A673 (cell line): ENCODE data around the gene AP2B1. TPM values are rescaled to one million over a fixed set of nuclear protein-coding genes. Genes with fewer than 3 reads are reported as not detected.

Experiments
- BruUV-seq: library from RNA; stranded (reverse); fragments of 400-500 nt; replicated peaks from 2 replicates; lab custom pipeline; 2021; lab: Mats Ljungman, UMichigan
- CTCF ChIA-PET: fragments of 300-600 bp; sonication (Branson Sonifier 250); formaldehyde crosslinking; loops from one replicate; lab custom pipeline; 2022; ENCODE audit warnings: antibody characterized with exemption; lab: Charles Lee
- POLR2A ChIA-PET: fragments of 300-600 bp; sonication (Branson Sonifier 250); formaldehyde crosslinking; loops from one replicate; lab custom pipeline; 2022; ENCODE audit warnings: antibody characterized with exemption; ENCODE audit not compliant: low non-redundant PET; lab: Charles Lee
- DNase-seq: peaks from one replicate; pipeline ENCODE4 v3.0.0-alpha.2; 2015; ENCODE audit warnings: low spot score
- H3K27ac ChIP-seq: fragments of 200-600 bp; sonication (generic); 2 replicates; pipeline ENCODE4 v1.5.1; 2016; ENCODE audit warnings: mixed run types, low read depth, mild to moderate bottlenecking, mixed read lengths, antibody characterized with exemption, low read length; ENCODE audit not compliant: poor library complexity, severe bottlenecking
- H3K27me3 ChIP-seq: fragments of 200-600 bp; sonication (generic); replicated peaks from 2 replicates; pipeline ENCODE4 v1.6.1; 2017; ENCODE audit warnings: mixed run types, low read depth, mild to moderate bottlenecking, mixed read lengths, antibody characterized with exemption, low read length; ENCODE audit not compliant: insufficient read depth, poor library complexity
- H3K36me3 ChIP-seq: fragments of 200-600 bp; sonication (generic); 2 replicates; pipeline ENCODE4 v1.6.1; 2016; ENCODE audit warnings: mixed run types, mild to moderate bottlenecking, mixed read lengths, antibody characterized with exemption, low read length; ENCODE audit not compliant: insufficient read depth, poor library complexity, severe bottlenecking
- H3K4me1 ChIP-seq: fragments of 200-600 bp; sonication (generic); 2 replicates; pipeline ENCODE4 v1.6.1; 2017; ENCODE audit warnings: mixed run types, mild to moderate bottlenecking, mixed read lengths, antibody characterized with exemption, low read length; ENCODE audit not compliant: insufficient read depth, poor library complexity, severe bottlenecking
- H3K4me3 ChIP-seq: fragments of 200-600 bp; sonication (generic); 2 replicates; pipeline ENCODE4 v1.5.1; 2016; ENCODE audit warnings: low read depth, mixed run types, mild to moderate bottlenecking, mixed read lengths, low read length; ENCODE audit not compliant: poor library complexity, severe bottlenecking
- H3K9me3 ChIP-seq: fragments of 200-600 bp; sonication (generic); 2 replicates; pipeline ENCODE4 v1.6.1; 2016; ENCODE audit warnings: mixed run types, low read depth, mild to moderate bottlenecking, mixed read lengths, antibody characterized with exemption, low read length; ENCODE audit not compliant: poor library complexity, severe bottlenecking
- CTCF ChIP-seq: fragments of 300-800, 200-600 bp; sonication (generic); conservative IDR thresholded peaks from 2 replicates; pipeline ENCODE4 v1.5.1; 2017; ENCODE audit warnings: low read depth, mild to moderate bottlenecking, antibody characterized with exemption, low read length, moderate library complexity, mixed read lengths
- EZH2 ChIP-seq: fragments of 200-600 bp; sonication (generic); IDR thresholded peaks from 2 replicates; pipeline ENCODE4 v1.6.1; 2017; ENCODE audit warnings: borderline replicate concordance, low read depth, mild to moderate bottlenecking, mixed read lengths, antibody characterized with exemption, low read length; ENCODE audit not compliant: poor library complexity, severe bottlenecking
- intact Hi-C: fragments of 100-400 bp; cut with micrococcal nuclease; formaldehyde crosslinking; loops from one replicate; pipeline ENCODE4 v1.10.0; 2022; ENCODE audit not compliant: unreplicated experiment
- total RNA-seq: library from RNA; stranded (reverse); gene quantifications from 2 replicates; pipeline ENCODE4 v1.2.3, GENCODE V29; 2021

AP2B1 gene
- total RNA-seq, 1 experiment from 2014 or later, result 124 TPM

DNA sequence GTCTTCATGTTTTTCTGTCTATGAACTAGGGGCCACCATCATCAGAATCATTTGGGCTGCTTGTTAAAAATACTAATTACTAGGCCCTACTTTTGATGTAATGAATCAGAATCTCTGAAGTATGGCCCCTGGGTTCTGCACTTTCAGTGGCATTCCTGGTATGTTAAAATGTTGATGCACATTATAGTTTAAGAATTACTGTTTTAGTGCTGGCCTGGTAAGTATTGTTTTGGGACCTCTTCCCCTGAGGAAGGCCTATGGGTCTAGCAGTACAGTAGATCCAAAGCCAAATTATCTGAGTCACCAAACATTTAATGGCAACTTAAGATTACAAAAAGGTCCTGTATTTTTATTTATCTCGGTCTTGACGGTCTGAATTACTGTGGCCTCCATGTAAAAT is 58.8 kb downstream of the AP2B1 start:
- Histone ChIP-seq H3K4me3 (no peak overlapping the region), H3K27me3 (no peaks in the 10 kb centered on the region), H3K4me1 (no peaks in the 10 kb centered on the region), H3K9me3 (no peaks in the 10 kb centered on the region), H3K27ac (no peak overlapping the region), H3K36me3 (no peaks in the 10 kb centered on the region)
- BruUV-seq, result no TSS peak
- intact Hi-C loops, result no loop called here
- TF ChIP-seq CTCF (no peak), EZH2 (no peak)
- POLR2A ChIA-PET, result no interaction called here
- CTCF ChIA-PET, result no interaction called here
- no peak for DNase-seq

DNA sequence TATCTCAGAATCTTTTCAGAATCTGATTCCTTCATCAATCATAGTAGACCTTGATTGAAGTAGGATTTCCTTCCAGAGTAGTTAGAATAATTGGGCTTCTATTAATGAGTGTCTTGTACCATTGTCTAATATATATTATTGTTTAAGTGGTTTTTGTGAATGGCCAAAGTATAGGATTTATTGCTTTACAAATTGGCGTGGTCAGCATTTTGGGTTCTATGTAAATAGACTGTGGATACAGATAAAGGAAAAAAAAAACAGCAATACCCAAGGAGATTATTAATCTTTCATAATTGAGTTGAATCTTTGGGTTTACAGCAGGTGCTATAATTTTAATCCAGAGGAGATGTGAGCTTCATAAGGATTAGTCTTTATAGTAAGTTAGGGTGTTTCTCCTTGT is 64.3 kb downstream of the AP2B1 start:
- no TSS peak for BruUV-seq
- no peaks in the 10 kb centered on the region for H3K4me1 ChIP-seq
- intact Hi-C loops, result no loop called here
- no peak overlapping the region for H3K4me3 ChIP-seq
- H3K27me3 ChIP-seq, result no peaks in the 10 kb centered on the region
- no peaks in the 10 kb centered on the region for H3K36me3 ChIP-seq
- DNase-seq, result no peak
- no peak for TF ChIP-seq EZH2
- no peak for TF ChIP-seq CTCF
- ChIA-PET CTCF (no interaction called here), POLR2A (no interaction called here)
- no peak overlapping the region for H3K27ac ChIP-seq
- H3K9me3 ChIP-seq, result no peaks in the 10 kb centered on the region

DNA sequence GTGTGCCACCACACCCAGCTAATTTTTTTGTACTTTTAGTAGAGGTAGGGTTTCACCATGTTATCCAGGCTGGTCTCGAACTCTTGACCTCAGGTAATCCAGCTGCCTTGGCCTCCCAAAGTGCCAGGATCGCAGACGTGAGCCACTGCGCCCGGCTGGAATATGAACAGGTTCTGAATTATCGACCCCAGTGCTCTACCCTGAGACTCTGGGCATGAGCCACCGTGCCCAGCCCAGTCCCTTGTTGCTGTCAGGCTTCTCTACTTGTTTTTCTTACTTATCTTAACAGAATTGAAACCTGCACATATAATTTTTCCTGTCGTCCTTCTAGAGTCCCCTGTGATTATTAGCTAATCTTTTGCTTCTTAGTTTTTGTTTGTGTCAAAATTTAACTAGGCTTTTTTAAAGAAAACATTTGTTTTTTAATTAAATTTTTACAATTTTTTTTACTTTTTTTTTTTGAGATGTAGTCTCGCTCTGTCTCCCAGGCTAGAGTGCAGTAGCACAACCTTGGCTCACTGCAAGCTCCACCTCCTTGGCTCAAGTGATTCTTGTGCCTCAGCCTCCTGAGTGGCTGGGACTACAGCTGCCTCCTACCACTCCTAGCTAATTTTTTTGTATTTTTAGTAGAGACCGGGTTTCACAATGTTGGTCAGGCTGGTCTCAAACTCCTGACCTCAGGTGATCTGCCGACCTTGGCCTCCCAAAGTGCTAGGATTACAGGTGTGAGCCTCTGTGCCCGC is 66.7 kb downstream of the AP2B1 start:
- DNase-seq, result no peak
- no peak for TF ChIP-seq EZH2
- no peak for TF ChIP-seq CTCF
- H3K27ac ChIP-seq, result no peak overlapping the region
- POLR2A ChIA-PET, result no interaction called here
- no peak overlapping the region for H3K4me3 ChIP-seq
- no peaks in the 10 kb centered on the region for H3K4me1 ChIP-seq
- no peaks in the 10 kb centered on the region for H3K36me3 ChIP-seq
- CTCF ChIA-PET, result interaction anchor here (0.6 kb wide), 2 partner anchors 34 to 72 kb away, joined by 4 read pairs; no protein-coding TSS in a partner anchor
- no TSS peak for BruUV-seq
- intact Hi-C loops, result no loop called here
- no peaks in the 10 kb centered on the region for H3K9me3 ChIP-seq
- no peaks in the 10 kb centered on the region for H3K27me3 ChIP-seq
